Common myeloid progenitor, CD34-positive (primary cell): ENCODE measurements around the gene GLCE.

Source experiments
- CTCF ChIA-PET: fragments of 350-600 bp; sonication (Branson Sonifier 250); formaldehyde crosslinking; loops from one replicate; lab custom pipeline; 2021; ENCODE audit warnings: antibody characterized with exemption; lab: Charles Lee
- POLR2A ChIA-PET: fragments of 350-600 bp; sonication (Branson Sonifier 250); formaldehyde crosslinking; loops from one replicate; lab custom pipeline; 2021; ENCODE audit warnings: antibody characterized with exemption; lab: Charles Lee
- DNase-seq, 3 donors: peaks; one replicate each; pipeline versions ENCODE4 v3.0.0 to v3.0.0-alpha.2; 2013
- H3K27ac ChIP-seq, 2 experiments: 1 replicate in 1 of 2; 2 replicates in 1 of 2; pipeline ENCODE4 v1.7.0; 2013; ENCODE audit warnings: inconsistent platforms in 2 of 2, low read length in 2 of 2, mild to moderate bottlenecking in 2 of 2, low read depth in 1 of 2, moderate library complexity in 1 of 2; ENCODE audit not compliant: severe bottlenecking in 2 of 2, insufficient read depth in 1 of 2, poor library complexity in 1 of 2
- H3K27me3 ChIP-seq, 5 experiments: replicated peaks in 2 of 5; 1 replicate in 3 of 5; 2 replicates in 2 of 5; pipeline versions ENCODE4 v1.6.1 to v1.7.0; 2013; ENCODE audit warnings: low read length in 4 of 5, mild to moderate bottlenecking in 2 of 5, moderate library complexity in 2 of 5, inconsistent platforms in 1 of 5; ENCODE audit not compliant: insufficient read depth in 5 of 5, control insufficient read depth in 4 of 5
- H3K36me3 ChIP-seq, 4 experiments: 1 replicate in 2 of 4; 2 replicates in 2 of 4; pipeline versions ENCODE4 v1.6.1 to v1.7.0; 2013; ENCODE audit warnings: low read length in 3 of 4, control low read depth in 1 of 4, mild to moderate bottlenecking in 1 of 4; ENCODE audit not compliant: control insufficient read depth in 4 of 4, insufficient read depth in 4 of 4
- H3K4me1 ChIP-seq, 4 experiments: 1 replicate in 3 of 4; 2 replicates in 1 of 4; pipeline versions ENCODE4 v1.6.1 to v1.7.1; 2013; ENCODE audit warnings: low read length in 3 of 4, mild to moderate bottlenecking in 3 of 4, control low read depth in 1 of 4, inconsistent platforms in 1 of 4, moderate library complexity in 1 of 4; ENCODE audit not compliant: control insufficient read depth in 4 of 4, insufficient read depth in 4 of 4; ENCODE audit errors: control extremely low read depth in 1 of 4
- H3K4me3 ChIP-seq, 7 experiments: 1 replicate in 4 of 7; 2 replicates in 3 of 7; pipeline versions ENCODE4 v1.5.1 to v1.7.0; 2013; ENCODE audit warnings: mild to moderate bottlenecking in 7 of 7, low read length in 6 of 7, moderate library complexity in 6 of 7, inconsistent platforms in 2 of 7, low read depth in 2 of 7, control low read depth in 1 of 7; ENCODE audit not compliant: insufficient read depth in 4 of 7, control insufficient read depth in 1 of 7; ENCODE audit errors: extremely low read depth in 1 of 7
- H3K9me3 ChIP-seq, 5 experiments: 1 replicate in 4 of 5; 2 replicates in 1 of 5; pipeline versions ENCODE4 v1.6.1 to v1.7.1; 2013; ENCODE audit warnings: low read length in 4 of 5, mild to moderate bottlenecking in 2 of 5, inconsistent platforms in 1 of 5, low read depth in 1 of 5, moderate library complexity in 1 of 5; ENCODE audit not compliant: control insufficient read depth in 4 of 5, insufficient read depth in 2 of 5; ENCODE audit errors: control extremely low read depth in 1 of 5
- WGBS: methylation state at CpG from one replicate; pipeline ENCODE4 v1.1.5; 2013; ENCODE audit not compliant: insufficient coverage; 5-methylcytosine and 5-hydroxymethylcytosine counted together

The GLCE gene

GRCh38 chr15:69175536-69175935 lies 15.1 kb downstream of the GLCE start:
- Histone ChIP-seq H3K4me1 (no peaks in the 10 kb centered on the region), H3K4me3 (no peak overlapping the region), H3K27ac (no peak overlapping the region), H3K9me3 (no peaks in the 10 kb centered on the region), H3K27me3 (no peaks in the 10 kb centered on the region), H3K36me3 (no peaks in the 10 kb centered on the region)
- DNase-seq: no peak
- ChIA-PET CTCF (interaction anchor here (1.2 kb wide), 1 partner anchor 16 kb away, joined by 3 read pairs; no protein-coding TSS in a partner anchor), POLR2A (interaction anchor here (0.6 kb wide), 1 partner anchor 87 kb away, joined by 3 read pairs; no protein-coding TSS in a partner anchor)

GRCh38 chr15:69181424-69181823 lies 21.0 kb downstream of the GLCE start:
- ChIA-PET POLR2A (no interaction called here), CTCF (no interaction called here)
- Histone ChIP-seq H3K27ac (no peak overlapping the region), H3K4me3 (no peak overlapping the region), H3K4me1 (no peaks in the 10 kb centered on the region), H3K9me3 (no peaks in the 10 kb centered on the region), H3K27me3 (no peaks in the 10 kb centered on the region), H3K36me3 (no peaks in the 10 kb centered on the region)
- no peak for DNase-seq

DNA sequence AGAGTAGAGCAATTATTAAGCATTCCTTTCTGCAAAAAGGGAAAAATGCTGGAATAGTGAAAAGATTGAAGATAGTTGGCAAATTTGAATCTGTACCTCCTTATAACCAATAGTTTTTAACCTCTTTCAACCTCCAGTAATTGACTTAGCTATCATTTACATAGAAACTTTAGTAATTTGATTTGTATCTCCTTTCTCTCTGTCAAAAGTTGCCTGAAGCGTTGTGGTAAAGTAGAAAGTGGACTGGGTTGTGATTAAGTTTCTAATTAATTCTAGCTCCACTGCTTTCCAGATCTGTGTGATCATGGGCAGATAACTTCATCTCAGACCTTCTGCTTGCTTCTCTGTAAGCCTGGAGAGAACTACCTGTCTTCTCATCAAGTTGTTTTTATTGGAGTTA lies 24.8 kb downstream of the GLCE start:
- Histone ChIP-seq H3K4me3 (no peak overlapping the region), H3K9me3 (peaks cover 0 to 13% (median 0%) of the 10 kb centered on the region in 5 experiments), H3K27ac (no peak overlapping the region), H3K4me1 (no peaks in the 10 kb centered on the region), H3K27me3 (no peaks in the 10 kb centered on the region), H3K36me3 (peaks cover 0 to 2% (median 0%) of the 10 kb centered on the region in 4 experiments)
- ChIA-PET CTCF (interaction anchor here (1.6 to 1.7 kb wide), 2 partner anchors 23 to 53 kb away, joined by 3 to 7 read pairs; no protein-coding TSS in a partner anchor), POLR2A (no interaction called here)
- no CpG with 5 or more reads among the region's 1 CpG for WGBS
- DNase-seq: no peak

- Histone ChIP-seq H3K27me3 (no peaks in the 10 kb centered on the region), H3K9me3 (peaks cover 0 to 16% (median 0%) of the 10 kb centered on the region in 5 experiments), H3K4me1 (no peaks in the 10 kb centered on the region), H3K36me3 (peaks cover 0 to 2% (median 0%) of the 10 kb centered on the region in 4 experiments), H3K4me3 (no peak overlapping the region), H3K27ac (no peak overlapping the region)
- ChIA-PET CTCF (interaction anchor here (1.7 kb wide), 1 partner anchor 23 kb away, joined by 7 read pairs; no protein-coding TSS in a partner anchor), POLR2A (no interaction called here)
- WGBS: 100% methylated on average over 2 of the region's 3 CpGs
- DNase-seq: peak in 1 of 3 donors; percentile 6
Observed at GRCh38 chr15:69185706-69186105, 25.3 kb downstream of the GLCE start.

GRCh38 chr15:69189157-69189556 lies 28.7 kb downstream of the GLCE start:
- no peak for DNase-seq
- Histone ChIP-seq H3K36me3 (peaks cover 0 to 2% (median 0%) of the 10 kb centered on the region in 4 experiments), H3K27me3 (no peaks in the 10 kb centered on the region), H3K4me3 (no peak overlapping the region), H3K27ac (no peak overlapping the region), H3K9me3 (peaks cover 0 to 25% (median 1%) of the 10 kb centered on the region in 5 experiments), H3K4me1 (no peaks in the 10 kb centered on the region)
- WGBS: 95% methylated on average over 6 of the region's 6 CpGs
- CTCF ChIA-PET: no interaction called here
- POLR2A ChIA-PET: no interaction called here

- Histone ChIP-seq H3K27me3 (no peaks in the 10 kb centered on the region), H3K9me3 (peaks cover 0 to 25% (median 1%) of the 10 kb centered on the region in 5 experiments), H3K4me1 (no peaks in the 10 kb centered on the region), H3K4me3 (no peak overlapping the region), H3K36me3 (peaks cover 0 to 2% (median 0%) of the 10 kb centered on the region in 4 experiments), H3K27ac (no peak overlapping the region)
- CTCF ChIA-PET: no interaction called here
- no peak for DNase-seq
- POLR2A ChIA-PET: interaction anchor here (0.5 kb wide), 1 partner anchor 13 kb away, joined by 3 read pairs; no protein-coding TSS in a partner anchor
Observed at GRCh38 chr15:69190091-69190490, 29.7 kb downstream of the GLCE start.

GRCh38 chr15:69190504-69190903 lies 30.1 kb downstream of the GLCE start:
- ChIA-PET CTCF (no interaction called here), POLR2A (interaction anchor here (0.5 kb wide), 1 partner anchor 13 kb away, joined by 3 read pairs; no protein-coding TSS in a partner anchor)
- no peak overlapping the region for H3K4me3 ChIP-seq
- no peaks in the 10 kb centered on the region for H3K4me1 ChIP-seq
- H3K36me3 ChIP-seq: peaks cover 0 to 2% (median 0%) of the 10 kb centered on the region in 4 experiments
- DNase-seq: no peak
- no peaks in the 10 kb centered on the region for H3K27me3 ChIP-seq
- no peak overlapping the region for H3K27ac ChIP-seq
- peaks cover 0 to 25% (median 1%) of the 10 kb centered on the region in 5 experiments for H3K9me3 ChIP-seq
